Limb (tissue), 2 donors: ENCODE measurements around the gene CMPK1.
A peak's percentile ranks its signal among the peaks of the same experiment; 100 is the strongest.
"Not testable (repeated sequence)": the region's sequence is repeated elsewhere in the genome, so short reads cannot be mapped to it uniquely, and the experiment has no call there.

Experiments
- DNase-seq, 2 donors: peaks; one replicate each; pipeline ENCODE4 v3.0.0-alpha.2; 2016; ENCODE audit errors: extremely low spot score in 2 of 2

CMPK1 gene

DNA sequence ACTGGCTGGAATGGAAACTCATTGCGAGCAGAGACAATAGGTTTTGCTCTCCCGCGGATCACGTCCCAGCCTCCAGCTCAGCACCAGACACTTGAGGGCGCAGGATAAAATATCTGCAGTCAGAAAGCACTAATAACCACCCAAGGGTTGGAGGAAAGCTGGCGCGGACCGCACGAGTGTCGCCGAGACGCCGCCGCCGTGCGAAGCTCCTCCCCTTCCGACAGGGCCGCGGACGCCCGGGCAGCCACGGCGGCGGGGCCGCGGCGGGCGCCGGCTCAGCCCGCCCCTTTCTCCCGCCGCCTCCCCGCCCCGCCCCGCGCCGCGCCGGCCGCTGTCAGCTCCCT lies at the start of gene CMPK1:
Gene CMPK1 (plus strand): TSS at position 213 of the 344 bp plus-strand sequence. CDS start 156 bp downstream, outside the sequence.
- peak; percentile 86 to 87 for DNase-seq

DNA sequence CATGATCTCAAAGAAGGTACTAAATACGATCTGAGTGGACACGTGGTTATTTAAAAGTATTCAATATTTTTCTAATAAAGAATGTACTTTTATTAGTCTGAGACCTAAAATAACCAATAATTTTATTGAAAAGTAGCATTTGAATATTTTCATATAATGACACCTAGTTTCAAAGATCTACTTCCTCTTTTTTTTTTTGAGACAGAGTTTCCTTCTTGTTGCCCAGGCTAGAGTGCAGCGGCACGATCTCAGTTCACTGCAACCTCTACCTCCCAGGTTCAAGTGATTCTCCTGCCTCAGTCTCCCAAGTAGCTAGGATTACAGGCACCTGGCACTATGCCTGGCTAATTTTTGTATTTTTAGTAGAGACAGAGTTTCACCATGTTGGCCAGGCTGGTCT lies 45.5 kb upstream of the CMPK1 start:
- not testable (repeated sequence) for DNase-seq

GRCh38 chr1:47294863-47295262 lies 38.7 kb upstream of the CMPK1 start:
- not testable (repeated sequence) for DNase-seq

DNA sequence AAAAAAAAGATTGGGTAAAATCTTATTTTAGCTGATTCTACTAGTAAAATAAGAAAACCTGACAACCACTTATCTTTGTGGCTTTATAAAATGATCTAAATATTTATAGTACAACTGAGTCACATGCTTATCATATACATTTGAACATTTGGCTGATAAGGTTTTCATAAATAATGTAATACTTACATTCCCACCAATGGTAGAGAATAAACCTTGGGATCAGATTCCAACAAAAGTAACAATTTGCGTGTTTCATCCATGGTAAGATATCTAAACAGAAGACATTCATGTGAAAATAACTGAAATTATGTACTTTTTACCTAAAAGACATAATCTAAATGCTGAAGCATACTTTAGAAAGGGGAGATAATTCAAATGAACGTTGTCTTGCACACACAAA lies 38.0 kb upstream of the CMPK1 start:
- no peak for DNase-seq

DNA sequence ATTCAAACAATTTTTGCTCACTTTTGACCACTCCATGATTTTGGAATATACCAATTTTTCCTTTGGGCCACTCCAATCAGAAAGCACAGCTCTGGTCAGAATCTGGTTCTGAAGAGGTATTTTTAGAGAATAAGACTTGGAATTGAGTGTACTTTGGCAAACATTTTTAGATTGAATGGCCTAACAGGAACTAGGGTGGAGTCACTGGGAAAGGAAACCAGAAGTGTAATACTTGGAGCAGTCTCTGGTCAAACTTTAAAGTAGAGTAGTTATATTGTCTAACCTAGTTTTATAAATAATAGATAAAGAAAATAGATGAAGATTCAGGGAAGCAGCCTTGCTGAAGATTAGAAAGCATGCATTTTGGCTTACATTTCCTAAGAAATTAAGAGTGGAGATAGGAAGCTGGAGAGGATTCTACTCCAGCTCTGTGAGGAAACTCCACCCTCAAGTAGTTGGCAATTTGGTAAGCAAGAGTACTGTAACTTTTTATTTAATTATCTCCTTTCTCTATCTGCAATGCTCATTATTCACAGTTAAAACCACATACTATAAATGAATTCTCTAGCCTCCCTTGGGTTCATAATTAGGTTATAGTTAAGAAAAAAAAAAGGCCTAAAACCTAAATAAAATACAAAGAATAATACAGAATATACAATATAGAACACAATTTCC lies 35.4 kb upstream of the CMPK1 start:
- no peak for DNase-seq

DNA sequence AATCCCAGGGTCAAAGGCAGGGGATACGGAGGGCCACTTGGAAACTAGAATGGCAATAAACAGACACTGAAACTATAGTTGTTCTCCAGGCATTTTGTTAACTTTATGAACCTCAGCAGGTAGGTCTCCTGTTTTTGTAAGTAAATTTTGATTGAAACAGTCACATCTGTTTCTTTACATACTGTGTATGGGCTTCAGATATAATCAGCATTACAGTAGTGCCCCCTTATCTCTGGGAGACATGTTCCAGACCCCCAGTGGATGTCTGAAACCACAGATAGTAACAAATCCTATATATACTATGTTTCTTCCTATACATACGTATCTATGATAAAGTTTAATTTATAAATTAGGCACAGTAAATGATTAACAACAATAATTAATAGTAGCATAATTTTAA lies 31.1 kb upstream of the CMPK1 start:
- DNase-seq, result no peak

DNA sequence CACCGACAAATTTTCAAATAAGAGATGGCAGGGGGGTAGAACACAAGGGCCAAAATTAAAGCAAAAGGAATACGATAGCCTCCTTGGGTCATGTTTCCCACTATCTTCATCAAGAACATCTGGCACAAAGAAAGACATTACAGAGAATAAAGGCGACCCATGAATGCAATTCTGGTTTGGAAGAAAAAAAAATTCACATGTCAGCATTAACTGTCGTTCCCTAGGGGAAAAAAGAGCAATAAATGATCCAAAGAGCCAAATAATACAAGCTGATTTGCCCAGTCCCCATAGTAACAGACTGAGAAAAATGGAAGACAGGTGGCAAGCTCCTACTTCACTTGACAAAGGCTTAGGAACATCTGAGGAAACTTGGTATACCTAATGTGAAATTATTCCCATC lies 24.2 kb upstream of the CMPK1 start:
- no peak for DNase-seq

DNA sequence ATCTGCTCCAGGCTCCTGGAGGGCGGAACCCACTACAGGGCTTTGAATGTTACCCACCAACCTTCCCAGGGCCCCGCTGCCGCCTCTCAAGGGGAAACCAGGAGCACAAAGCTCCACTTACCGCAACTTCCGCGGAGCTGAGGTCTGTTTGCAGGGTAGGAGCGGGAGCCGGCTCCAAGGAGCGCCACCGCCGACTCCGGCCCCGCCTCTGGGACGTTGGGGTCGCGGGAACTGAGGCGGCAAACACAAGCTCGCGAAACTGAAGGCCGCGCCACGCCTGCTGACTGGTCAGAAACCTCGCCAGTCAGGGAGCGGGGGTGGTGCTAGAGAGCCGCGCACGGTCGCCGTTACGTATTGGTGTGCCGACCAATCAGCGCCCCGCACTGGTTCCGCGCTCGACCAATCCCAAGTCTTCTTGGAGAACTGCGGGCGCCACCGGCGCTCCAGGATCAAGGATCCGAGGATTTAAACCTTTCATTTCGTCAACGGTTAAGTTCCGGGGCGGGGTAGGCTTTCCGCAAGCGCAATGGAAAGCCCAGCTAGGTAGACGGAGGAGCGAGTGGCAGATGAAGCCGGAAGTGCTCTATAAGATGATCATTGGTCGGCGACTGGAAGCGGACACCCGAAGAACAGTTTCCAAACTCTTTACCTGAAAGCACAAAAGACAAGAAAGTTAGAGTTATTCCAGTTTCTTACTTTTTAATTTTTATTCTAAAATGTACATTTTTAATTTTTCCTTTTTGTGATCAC lies 19.5 kb upstream of the CMPK1 start, which contains the start of gene STIL:
Gene STIL (minus strand): TSS at position 233 of the 750 bp plus-strand sequence. CDS start 3,828 bp downstream, outside the sequence.
- peak; percentile 98 to 99 for DNase-seq

DNA sequence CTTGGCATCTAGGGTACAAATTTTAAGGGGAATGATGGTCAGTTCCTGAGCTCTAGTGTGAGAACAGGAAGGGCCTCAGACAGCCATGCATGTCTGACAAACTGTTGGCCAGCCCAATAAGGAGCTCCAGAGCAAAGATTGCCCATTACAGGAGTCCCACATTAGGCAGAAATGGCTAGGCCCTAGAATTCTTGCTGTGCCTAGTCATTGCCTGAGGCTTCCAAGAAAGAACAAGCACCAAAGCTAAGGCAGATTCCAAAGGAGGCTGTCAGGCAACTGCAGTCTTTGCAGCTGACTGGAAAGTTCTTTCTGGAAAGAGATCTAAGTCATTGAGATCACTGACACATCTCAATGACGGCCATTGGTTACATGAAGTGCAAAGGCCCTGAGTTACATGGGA lies 15.7 kb upstream of the CMPK1 start:
- DNase-seq, result no peak

DNA sequence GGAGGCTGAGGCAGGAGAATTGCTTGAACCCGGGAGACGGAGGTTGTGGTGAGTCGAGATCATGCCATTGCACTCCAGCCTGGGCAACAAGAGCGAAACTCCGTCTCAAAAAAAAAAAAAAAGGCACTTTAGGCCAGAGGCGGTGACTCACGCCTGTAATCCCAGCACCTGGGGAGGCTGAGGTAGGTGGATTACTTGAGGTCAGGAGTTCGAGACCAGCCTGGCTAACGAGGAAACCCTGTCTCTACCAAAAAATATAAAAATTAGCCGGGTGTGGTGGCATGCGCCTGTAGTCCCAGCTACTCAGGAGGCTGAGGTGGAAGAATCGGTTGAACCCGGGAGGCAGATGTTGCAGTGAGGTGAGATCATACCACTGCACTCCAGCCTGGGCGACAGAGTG lies 13.6 kb upstream of the CMPK1 start:
- DNase-seq, result not testable (repeated sequence)

GRCh38 chr1:47323599-47324031 lies 10.0 kb upstream of the CMPK1 start:
- DNase-seq, result no peak

GRCh38 chr1:47324682-47325081 lies 8.9 kb upstream of the CMPK1 start:
- no peak for DNase-seq

DNA sequence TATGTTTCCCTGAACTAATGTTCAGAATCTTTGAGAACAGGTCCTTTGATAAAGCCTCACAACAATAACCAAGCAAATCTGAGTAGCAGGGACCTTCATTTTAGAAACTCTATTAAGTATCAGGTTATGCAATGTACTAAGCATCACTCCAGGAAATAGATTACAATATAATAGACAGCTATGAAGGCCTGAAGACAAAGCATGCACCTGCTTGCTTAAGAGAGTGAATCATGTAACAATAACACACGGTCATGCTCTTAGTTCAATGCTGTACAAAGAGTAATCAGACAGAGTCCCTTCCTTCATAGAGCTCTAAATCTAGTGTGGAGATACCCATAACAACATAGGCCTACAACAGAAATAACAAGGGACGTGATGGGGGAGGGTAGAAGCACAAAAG lies 8.1 kb upstream of the CMPK1 start:
- DNase-seq, result no peak

DNA sequence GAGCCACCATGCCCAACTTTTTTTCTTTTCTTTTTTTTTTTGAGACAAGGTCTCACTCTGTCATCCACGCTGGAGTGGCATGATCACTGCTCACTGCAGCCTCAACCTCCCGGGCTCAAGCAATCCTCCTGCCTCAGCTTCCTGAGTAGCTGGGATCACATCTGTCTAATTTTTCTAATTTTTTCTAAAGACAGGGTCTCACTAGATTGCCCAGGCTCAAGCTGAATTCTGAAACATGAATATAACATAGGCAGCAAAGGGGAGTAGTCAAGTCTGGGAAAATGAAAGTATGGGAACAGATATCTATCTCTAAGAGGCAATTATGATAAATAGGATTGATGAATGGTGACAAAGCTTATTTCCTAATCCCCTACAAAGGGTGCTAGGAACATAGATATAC lies 7.3 kb upstream of the CMPK1 start:
- no peak for DNase-seq

GRCh38 chr1:47328992-47329391 lies 4.6 kb upstream of the CMPK1 start:
- DNase-seq, result no peak

DNA sequence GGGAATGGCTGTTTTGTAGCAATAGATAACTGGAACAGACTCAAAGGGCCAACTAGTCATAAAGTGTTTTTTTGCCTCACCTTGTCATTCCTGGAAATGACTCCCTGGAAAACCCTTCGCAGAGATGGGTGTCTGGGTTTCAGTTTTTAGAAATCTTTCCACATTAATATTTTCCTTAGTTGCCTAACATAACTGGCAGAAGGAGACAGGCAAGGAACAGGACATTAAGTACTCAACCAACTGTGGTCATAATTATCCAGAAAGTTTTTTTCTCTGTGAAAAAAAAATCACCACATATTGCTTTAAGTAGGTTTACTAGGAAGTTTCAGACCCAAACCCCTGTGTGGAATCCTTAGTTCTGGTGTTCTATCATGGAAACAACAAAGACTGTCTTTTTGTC lies 3.4 kb upstream of the CMPK1 start:
- no peak for DNase-seq

DNA sequence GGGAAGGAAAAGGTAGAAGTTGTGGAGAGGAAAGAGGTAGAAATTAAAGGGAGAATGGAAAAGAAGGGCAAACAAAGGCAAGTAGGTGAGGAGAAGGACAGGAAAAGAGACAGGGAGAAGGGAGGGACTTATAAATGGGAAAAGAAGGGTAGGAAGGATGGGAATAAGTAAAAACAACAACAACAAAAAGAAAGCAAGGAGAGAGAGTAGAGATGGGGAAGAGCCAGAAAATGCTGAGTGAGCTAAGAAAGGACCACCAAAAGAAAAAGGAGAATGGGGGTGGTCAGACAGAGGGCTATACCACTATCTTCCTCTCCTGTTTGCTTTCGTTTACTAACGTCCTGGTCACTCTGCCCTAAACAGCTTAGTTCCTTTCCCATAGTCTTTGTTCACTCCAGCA lies 1.7 kb upstream of the CMPK1 start:
- no peak for DNase-seq

- no peak for DNase-seq
These were observed 612 bp upstream of the CMPK1 start for GRCh38 chr1:47332779-47333577.

DNA sequence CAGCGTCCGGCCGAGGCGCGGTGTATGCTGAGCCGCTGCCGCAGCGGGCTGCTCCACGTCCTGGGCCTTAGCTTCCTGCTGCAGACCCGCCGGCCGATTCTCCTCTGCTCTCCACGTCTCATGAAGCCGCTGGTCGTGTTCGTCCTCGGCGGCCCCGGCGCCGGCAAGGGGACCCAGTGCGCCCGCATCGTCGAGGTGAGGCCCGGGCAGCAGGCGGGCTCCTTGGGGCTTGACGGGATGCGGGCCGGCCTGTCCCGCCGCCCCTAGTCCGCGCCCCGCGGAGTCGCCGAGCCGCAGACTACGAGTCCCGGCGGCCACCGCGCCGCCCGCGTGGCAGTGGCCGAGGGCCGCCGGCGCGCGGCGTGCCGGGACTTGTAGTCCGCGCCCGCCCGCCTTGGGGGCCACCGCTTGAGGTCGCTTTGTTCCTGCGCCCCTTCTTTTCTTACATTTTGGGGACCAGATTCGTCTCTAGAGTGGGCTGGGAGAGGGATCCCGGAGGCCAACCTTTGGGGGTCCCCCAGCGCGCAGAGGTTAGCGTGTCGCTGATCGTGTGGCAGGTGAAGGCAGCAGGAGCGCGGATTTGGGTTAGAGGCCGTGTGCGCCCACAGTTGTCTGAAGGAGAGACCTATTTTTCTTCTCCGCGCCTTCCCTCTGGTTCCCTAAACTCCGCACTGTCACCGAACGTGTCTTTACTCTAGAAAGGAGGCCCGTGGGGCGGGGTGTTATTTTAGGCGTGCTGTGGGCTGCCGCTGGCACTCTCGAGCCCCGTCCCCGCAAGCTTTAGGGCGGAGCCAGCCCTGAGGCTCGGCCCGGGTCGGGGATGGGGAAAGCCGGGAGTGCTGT lies 553 bp downstream of the CMPK1 start:
- DNase-seq, result peak; percentile 86 to 90

DNA sequence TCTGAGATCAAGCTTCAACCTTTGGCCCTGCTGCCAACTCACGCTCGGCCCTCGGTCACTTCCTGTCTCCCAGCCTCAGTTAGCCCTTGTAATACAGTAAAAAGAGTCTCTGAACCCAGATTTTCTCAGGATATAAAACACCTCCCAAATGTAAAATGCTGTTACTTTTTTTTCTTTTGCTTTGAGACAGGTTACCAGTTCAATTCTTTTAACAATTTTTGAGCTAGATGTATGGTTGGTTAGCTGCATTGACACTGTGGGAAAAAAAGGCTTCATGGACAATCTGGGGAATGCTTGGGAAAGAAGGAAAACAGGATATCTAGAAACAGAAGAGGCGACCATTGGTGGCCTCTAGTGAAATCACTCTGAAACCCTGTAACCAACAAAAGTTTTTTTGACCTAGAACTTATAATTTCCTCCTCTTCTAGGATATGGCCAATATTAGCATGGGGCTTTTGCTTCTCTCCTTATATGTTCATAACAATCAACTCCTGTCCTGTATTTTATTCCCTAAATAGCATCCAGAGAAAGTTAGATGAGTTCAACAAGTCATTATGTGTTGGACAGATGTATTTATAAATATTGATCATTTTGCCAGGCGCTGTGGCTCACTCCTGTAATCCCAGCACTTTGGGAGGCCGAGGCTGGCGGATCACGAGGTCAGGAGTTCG lies 1.3 kb downstream of the CMPK1 start:
- no peak for DNase-seq

GRCh38 chr1:47337350-47337749 lies 3.8 kb downstream of the CMPK1 start:
- no peak for DNase-seq
